ENCODE measurements around the gene RPL12. TPM values are rescaled to one million over a fixed set of nuclear protein-coding genes. Genes with fewer than 3 reads are reported as not detected.

Gene RPL12
- total and polyA plus RNA-seq, 2 donors from 2014 or later: 985 to 1,980 TPM

DNA sequence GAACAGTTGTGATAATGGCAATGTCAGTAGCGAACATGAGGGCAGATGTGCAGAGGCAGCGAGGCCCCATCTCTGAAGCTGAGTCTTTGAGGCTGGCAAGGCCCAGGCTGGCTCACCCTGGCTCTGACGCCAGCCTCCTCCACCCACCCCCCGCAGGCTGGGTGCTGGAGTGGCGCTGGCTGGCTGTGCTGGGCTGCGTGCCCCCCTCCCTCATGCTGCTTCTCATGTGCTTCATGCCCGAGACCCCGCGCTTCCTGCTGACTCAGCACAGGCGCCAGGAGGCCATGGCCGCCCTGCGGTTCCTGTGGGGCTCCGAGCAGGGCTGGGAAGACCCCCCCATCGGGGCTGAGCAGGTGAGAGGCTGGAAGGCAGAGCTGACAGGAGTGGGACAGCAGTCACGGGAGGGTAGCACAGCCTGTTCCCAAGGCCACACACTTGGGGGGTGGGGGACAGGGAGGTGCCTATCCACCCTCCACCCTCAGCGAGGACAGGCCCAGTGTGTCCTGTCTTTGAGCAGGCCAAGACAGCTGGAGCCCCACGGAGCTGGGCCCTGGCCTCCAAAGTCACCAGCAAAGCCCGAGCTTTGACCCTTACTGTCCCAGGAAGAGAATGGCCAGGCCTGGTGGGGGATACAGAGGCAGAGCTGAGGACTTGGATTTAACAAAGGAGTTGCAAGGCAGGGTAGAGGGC is 48.7 kb downstream of the RPL12 start:
- TF ChIP-seq, protein P1, sequence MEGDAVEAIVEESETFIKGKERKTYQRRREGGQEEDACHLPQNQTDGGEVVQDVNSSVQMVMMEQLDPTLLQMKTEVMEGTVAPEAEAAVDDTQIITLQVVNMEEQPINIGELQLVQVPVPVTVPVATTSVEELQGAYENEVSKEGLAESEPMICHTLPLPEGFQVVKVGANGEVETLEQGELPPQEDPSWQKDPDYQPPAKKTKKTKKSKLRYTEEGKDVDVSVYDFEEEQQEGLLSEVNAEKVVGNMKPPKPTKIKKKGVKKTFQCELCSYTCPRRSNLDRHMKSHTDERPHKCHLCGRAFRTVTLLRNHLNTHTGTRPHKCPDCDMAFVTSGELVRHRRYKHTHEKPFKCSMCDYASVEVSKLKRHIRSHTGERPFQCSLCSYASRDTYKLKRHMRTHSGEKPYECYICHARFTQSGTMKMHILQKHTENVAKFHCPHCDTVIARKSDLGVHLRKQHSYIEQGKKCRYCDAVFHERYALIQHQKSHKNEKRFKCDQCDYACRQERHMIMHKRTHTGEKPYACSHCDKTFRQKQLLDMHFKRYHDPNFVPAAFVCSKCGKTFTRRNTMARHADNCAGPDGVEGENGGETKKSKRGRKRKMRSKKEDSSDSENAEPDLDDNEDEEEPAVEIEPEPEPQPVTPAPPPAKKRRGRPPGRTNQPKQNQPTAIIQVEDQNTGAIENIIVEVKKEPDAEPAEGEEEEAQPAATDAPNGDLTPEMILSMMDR (IDR thresholded peaks at IDR 0.05; ENCODE audit: borderline replicate concordance, extremely low read depth, insufficient read depth): no peak
- Histone ChIP-seq H3K27ac (ENCODE audit: low read depth in 2 of 2, low read length in 2 of 2) (no peak overlapping the region), H3K9me3 (ENCODE audit: control insufficient read depth in 2 of 3, insufficient read depth in 1 of 3, low read length in 3 of 3) (no peaks in the 10 kb centered on the region), H3K4me1 (ENCODE audit: control insufficient read depth in 2 of 3, insufficient read depth in 2 of 3, low read depth in 1 of 3, low read length in 3 of 3) (peaks cover 0 to 11% (median 6%) of the 10 kb centered on the region in 3 donors), H3K4me3 (ENCODE audit: low read length in 3 of 3) (no peak overlapping the region), H3K36me3 (ENCODE audit: control insufficient read depth in 2 of 3, insufficient read depth in 3 of 3, low read length in 3 of 3) (peaks cover 0 to 20% (median 15%) of the 10 kb centered on the region in 3 donors), H3K27me3 (ENCODE audit: control insufficient read depth, insufficient read depth, low read length) (no peaks in the 10 kb centered on the region), H3K9ac (ENCODE audit: low read length in 3 of 3) (no peak overlapping the region)
- FAIRE-seq (no peak), DNase-seq (no peak)
- intact Hi-C loops (cut with DNase I): no loop called here

DNA sequence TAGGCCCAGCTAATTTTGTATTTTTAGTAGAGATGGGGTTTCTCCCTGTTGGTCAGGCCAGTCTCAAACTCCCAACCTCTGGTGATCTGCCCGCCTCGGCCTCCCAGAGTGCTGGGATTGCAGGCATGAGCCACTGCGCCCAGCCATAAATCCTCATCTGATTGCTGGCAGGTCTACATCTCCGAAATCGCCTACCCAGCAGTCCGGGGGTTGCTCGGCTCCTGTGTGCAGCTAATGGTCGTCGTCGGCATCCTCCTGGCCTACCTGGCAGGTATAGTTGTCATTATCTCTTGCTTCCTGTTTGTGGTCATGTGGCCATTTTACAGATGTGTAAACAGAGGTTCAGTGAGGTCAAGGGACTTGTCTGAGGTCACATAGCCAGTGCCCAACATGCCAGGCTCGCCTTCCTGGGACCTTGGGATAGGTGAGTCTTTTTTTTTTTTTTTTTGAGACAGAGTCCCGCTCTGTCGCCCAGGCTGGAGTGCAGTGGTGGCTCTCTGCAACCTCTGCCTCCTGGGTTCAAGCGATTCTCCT is 51.4 kb downstream of the RPL12 start:
- Histone ChIP-seq H3K36me3 (ENCODE audit: control insufficient read depth in 2 of 3, insufficient read depth in 3 of 3, low read length in 3 of 3) (peaks cover 0 to 6% (median 5%) of the 10 kb centered on the region in 3 donors), H3K27me3 (ENCODE audit: control insufficient read depth, insufficient read depth, low read length) (no peaks in the 10 kb centered on the region), H3K4me3 (ENCODE audit: low read length in 3 of 3) (no peak overlapping the region), H3K27ac (ENCODE audit: low read depth in 2 of 2, low read length in 2 of 2) (no peak overlapping the region), H3K9ac (ENCODE audit: low read length in 3 of 3) (no peak overlapping the region), H3K9me3 (ENCODE audit: control insufficient read depth in 2 of 3, insufficient read depth in 1 of 3, low read length in 3 of 3) (no peaks in the 10 kb centered on the region), H3K4me1 (ENCODE audit: control insufficient read depth in 2 of 3, insufficient read depth in 2 of 3, low read depth in 1 of 3, low read length in 3 of 3) (peaks cover 0 to 17% (median 9%) of the 10 kb centered on the region in 3 donors)
- no peak for DNase-seq
- no peak for FAIRE-seq
- intact Hi-C loops (cut with DNase I): no loop called here
- TF ChIP-seq, protein P1 (IDR thresholded peaks at IDR 0.05; ENCODE audit: borderline replicate concordance, extremely low read depth, insufficient read depth): no peak

DNA sequence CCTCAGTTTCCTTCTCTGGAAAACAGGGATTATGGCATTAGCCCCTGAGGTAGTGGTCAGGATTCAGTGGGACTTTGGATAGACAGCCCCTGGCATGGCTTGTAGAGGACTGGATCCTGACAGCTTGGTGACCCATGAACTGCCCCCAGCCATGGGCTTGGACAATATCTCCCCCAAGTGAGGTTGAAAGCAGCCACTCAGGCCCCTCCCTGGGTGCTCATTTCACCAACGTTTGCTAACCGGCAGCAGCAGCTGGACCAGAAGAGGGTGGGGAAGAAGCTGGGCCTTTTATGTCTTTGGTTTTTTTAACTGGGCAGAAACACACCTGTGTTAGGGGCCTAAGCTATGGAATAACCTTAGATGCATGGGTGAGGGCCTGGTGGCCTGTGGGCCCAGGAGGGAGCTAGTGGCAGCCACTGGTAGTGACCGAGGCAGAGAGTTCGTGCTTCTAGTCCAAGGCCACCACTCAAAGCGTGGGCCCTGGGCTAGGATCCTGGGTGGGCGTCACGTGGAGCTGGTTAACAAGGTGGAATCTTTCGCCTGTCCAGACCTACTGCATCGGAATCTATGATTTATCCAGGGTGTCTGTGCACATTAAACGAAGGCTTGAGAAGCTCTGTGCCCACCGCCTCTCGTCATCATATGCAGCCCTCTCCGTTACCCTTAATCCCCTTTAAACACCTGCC is 52.3 kb downstream of the RPL12 start:
- peak overlapping the region in 1 of 3 donors; percentile 59 for H3K4me3 ChIP-seq (ENCODE audit: low read length in 3 of 3)
- peaks cover 0 to 17% (median 9%) of the 10 kb centered on the region in 3 donors for H3K4me1 ChIP-seq (ENCODE audit: control insufficient read depth in 2 of 3, insufficient read depth in 2 of 3, low read depth in 1 of 3, low read length in 3 of 3)
- intact Hi-C loops (cut with DNase I): no loop called here

More for the DNA sequence above, 52.3 kb downstream of the RPL12 start:
- no peaks in the 10 kb centered on the region for H3K27me3 ChIP-seq (ENCODE audit: control insufficient read depth, insufficient read depth, low read length)
- no peaks in the 10 kb centered on the region for H3K9me3 ChIP-seq (ENCODE audit: control insufficient read depth in 2 of 3, insufficient read depth in 1 of 3, low read length in 3 of 3)
- no peak overlapping the region for H3K27ac ChIP-seq (ENCODE audit: low read depth in 2 of 2, low read length in 2 of 2)
- no peak for FAIRE-seq
- TF ChIP-seq, protein P1 (IDR thresholded peaks at IDR 0.05; ENCODE audit: borderline replicate concordance, extremely low read depth, insufficient read depth): no peak
- DNase-seq: no peak
- H3K36me3 ChIP-seq (ENCODE audit: control insufficient read depth in 2 of 3, insufficient read depth in 3 of 3, low read length in 3 of 3): peaks cover 0 to 2% (median under 1%) of the 10 kb centered on the region in 3 donors
- H3K9ac ChIP-seq (ENCODE audit: low read length in 3 of 3): peak overlapping the region in 1 of 3 donors; percentile 58

Data from kidney (tissue), 14 donors.